Activated T-helper 1 cell treated with anti-CD3 and anti-CD28 coated beads, Interleukin-12 subunit alpha, Interleukin-12 subunit beta, Interleukin-2, Interleukin-4 antibody, amounts not matched to agents 30 ng/mL and 10 ng/mL and 1 ng/mL, durations not matched to agents 14 hours and 24 hours and 36 hours (primary cell): Measurements from ENCODE around the gene CEP97. TPM values are rescaled to one million over a fixed set of nuclear protein-coding genes. Genes with fewer than 3 reads are reported as not detected.
"Not testable (repeated sequence)": the region's sequence is repeated elsewhere in the genome, so short reads cannot be mapped to it uniquely, and the experiment has no call there.

Experiments used
- DNase-seq: peaks from one replicate; pipeline ENCODE4 v3.0.0; 2021; ENCODE audit warnings: low spot score
- H3K27ac Mint-ChIP-seq: one replicate; pipeline ENCODE4 v1.8.0; 2021; ENCODE audit warnings: mild to moderate bottlenecking, mixed read lengths
- H3K27me3 Mint-ChIP-seq: one replicate; pipeline ENCODE4 v1.8.0; 2022; ENCODE audit warnings: mild to moderate bottlenecking, moderate library complexity, mixed read lengths; ENCODE audit not compliant: insufficient read depth
- H3K36me3 Mint-ChIP-seq: one replicate; pipeline ENCODE4 v1.8.0; 2021; ENCODE audit warnings: low read depth, mixed read lengths
- H3K4me1 Mint-ChIP-seq: one replicate; pipeline ENCODE4 v1.8.0; 2021; ENCODE audit warnings: low read depth, mixed read lengths
- H3K4me3 Mint-ChIP-seq: one replicate; pipeline ENCODE4 v1.8.0; 2021; ENCODE audit warnings: mild to moderate bottlenecking, moderate library complexity, mixed read lengths
- H3K9me3 Mint-ChIP-seq: one replicate; pipeline ENCODE4 v1.8.0; 2021; ENCODE audit warnings: mixed read lengths
- intact Hi-C: fragments of 100-400 bp; cut with micrococcal nuclease; formaldehyde crosslinking; loops from one replicate; pipeline ENCODE4 v1.15.1; 2024
- total RNA-seq: library from RNA; stranded (reverse); gene quantifications from 2 replicates; pipeline ENCODE4 v1.2.3, GENCODE V29; 2022

Gene CEP97
- total RNA-seq: 20.2 and 20.6 TPM in 2 replicates

DNA sequence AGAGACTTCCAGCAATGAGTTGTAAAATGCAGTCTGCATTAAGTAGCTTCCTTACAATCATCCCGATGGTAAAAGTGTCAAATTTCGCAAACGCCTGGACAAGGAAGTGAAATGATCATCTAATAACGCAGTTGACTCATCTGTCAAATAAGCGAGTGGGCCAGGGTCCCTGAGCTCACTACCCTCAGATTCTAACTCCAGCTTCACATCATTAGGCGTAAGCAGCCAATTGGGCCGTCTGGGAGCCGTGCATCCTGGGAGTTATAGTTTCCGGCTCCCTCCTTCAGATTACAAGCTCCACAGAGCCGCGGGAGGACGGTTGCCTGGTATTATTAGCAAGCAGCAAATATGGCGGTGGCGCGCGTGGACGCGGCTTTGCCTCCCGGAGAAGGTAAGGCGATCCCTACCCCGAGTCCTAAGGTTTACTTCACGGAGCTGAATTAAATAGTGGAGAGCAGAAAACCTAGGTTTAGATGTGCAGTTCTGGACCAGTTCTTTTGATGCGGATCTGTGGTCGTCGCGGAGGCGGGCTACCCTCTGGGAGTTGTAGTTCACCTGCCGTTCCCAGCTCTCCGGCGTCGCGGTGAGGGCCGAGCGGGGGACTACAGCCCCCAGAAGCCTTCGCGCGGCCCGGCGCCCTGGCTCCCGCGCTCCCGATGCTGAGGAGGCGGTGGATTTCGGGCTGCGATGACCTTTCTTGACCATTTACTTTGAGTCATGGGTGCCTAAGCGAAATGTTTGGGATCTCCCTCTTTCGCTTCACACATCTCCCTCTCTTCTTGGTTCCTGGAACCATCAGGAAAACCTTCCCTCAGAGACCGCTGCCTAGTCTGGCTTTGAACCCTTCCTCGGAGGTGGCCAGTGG, at the start of gene CEP97:
Gene CEP97 (plus strand): TSS at position 286 of the 865 bp plus-strand sequence. CDS start 63 bp downstream, at position 349.
- H3K27ac Mint-ChIP-seq: peak within 1 kb of the TSS; percentile 96
- no peaks in the 10 kb centered on the region for H3K27me3 Mint-ChIP-seq
- peaks cover 13% of the 10 kb centered on the region for H3K36me3 Mint-ChIP-seq
- peaks cover 54% of the 10 kb centered on the region for H3K4me1 Mint-ChIP-seq
- no peaks in the 10 kb centered on the region for H3K9me3 Mint-ChIP-seq
- DNase-seq: peak; percentile 85
- intact Hi-C loops: loop anchor here (1.0 to 5.0 kb wide), 8 partner anchors 38 to 1907 kb away; partner anchors contain the start of genes CMSS1, LNP1, NXPE3 and PCNP
- H3K4me3 Mint-ChIP-seq: peak within 1 kb of the TSS; percentile 94

GRCh38 chr3:101675709-101676215, 48.7 kb upstream of the CEP97 start:
- Mint-ChIP-seq H3K4me1 (peaks cover 59% of the 10 kb centered on the region), H3K27ac (peak overlapping the region; percentile 90), H3K27me3 (no peaks in the 10 kb centered on the region), H3K9me3 (no peaks in the 10 kb centered on the region), H3K36me3 (peaks cover 31% of the 10 kb centered on the region), H3K4me3 (peak overlapping the region; percentile 96)
- intact Hi-C loops: loop anchor here (1.0 to 5.0 kb wide), 11 partner anchors 31 to 1858 kb away; partner anchors contain the start of genes CMSS1, LNP1, PCNP and SENP7
- no peak for DNase-seq

- Mint-ChIP-seq H3K4me1 (peaks cover 59% of the 10 kb centered on the region), H3K27ac (peak overlapping the region; percentile 97), H3K36me3 (peaks cover 34% of the 10 kb centered on the region)
Observed at GRCh38 chr3:101676216-101676764, 48.1 kb upstream of the CEP97 start.

GRCh38 chr3:101676765-101677435, 47.5 kb upstream of the CEP97 start, which contains the start of gene ZBTB11:
Gene ZBTB11, minus strand, starts transcription at chr3:101677132. Its CDS starts 218 bp downstream, at chr3:101676914.
- Mint-ChIP-seq H3K9me3 (no peaks in the 10 kb centered on the region), H3K27me3 (no peaks in the 10 kb centered on the region), H3K27ac (peak within 1 kb of the TSS; percentile 97), H3K4me1 (peaks cover 56% of the 10 kb centered on the region), H3K4me3 (peak within 1 kb of the TSS; percentile 96), H3K36me3 (peaks cover 32% of the 10 kb centered on the region)
- intact Hi-C loops: loop anchor here (1.0 to 5.0 kb wide), 15 partner anchors 9 to 1860 kb away; partner anchors contain the start of genes CEP97, CMSS1, LNP1 and NXPE3
- DNase-seq: peak; percentile 99

More at GRCh38 chr3:101676216-101676764, 48.1 kb upstream of the CEP97 start:
- H3K27me3 Mint-ChIP-seq: no peaks in the 10 kb centered on the region
- peak; percentile 96 for DNase-seq
- intact Hi-C loops: loop anchor here (1.0 to 5.0 kb wide), 11 partner anchors 32 to 1859 kb away; partner anchors contain the start of genes CMSS1, LNP1, PCNP and SENP7
- peak overlapping the region; percentile 96 for H3K4me3 Mint-ChIP-seq
- no peaks in the 10 kb centered on the region for H3K9me3 Mint-ChIP-seq

- Mint-ChIP-seq H3K4me3 (peak overlapping the region; percentile 96), H3K27me3 (no peaks in the 10 kb centered on the region), H3K4me1 (peaks cover 51% of the 10 kb centered on the region), H3K36me3 (peaks cover 35% of the 10 kb centered on the region), H3K27ac (peak overlapping the region; percentile 97), H3K9me3 (no peaks in the 10 kb centered on the region)
- intact Hi-C loops: loop anchor here (1.0 to 5.0 kb wide), 11 partner anchors 9 to 1860 kb away; partner anchors contain the start of genes CEP97, CMSS1, LNP1 and NXPE3
- no peak for DNase-seq
Observed at GRCh38 chr3:101677436-101678286, 46.8 kb upstream of the CEP97 start.

GRCh38 chr3:101678837-101679236, 45.6 kb upstream of the CEP97 start:
- H3K4me3 Mint-ChIP-seq, DNase-seq, H3K9me3 Mint-ChIP-seq, H3K27ac Mint-ChIP-seq, H3K27me3 Mint-ChIP-seq: not testable (repeated sequence)
- peaks cover 35% of the 10 kb centered on the region for H3K36me3 Mint-ChIP-seq
- intact Hi-C loops: loop anchor here (5.0 kb wide), 4 partner anchors 258 to 1862 kb away; partner anchors contain the start of gene CMSS1
- peaks cover 41% of the 10 kb centered on the region for H3K4me1 Mint-ChIP-seq

GRCh38 chr3:101680466-101680865, 43.9 kb upstream of the CEP97 start:
- DNase-seq: no peak
- H3K4me3 Mint-ChIP-seq: peak overlapping the region; percentile 22
- peak overlapping the region; percentile 70 for H3K27ac Mint-ChIP-seq
- H3K9me3 Mint-ChIP-seq: no peaks in the 10 kb centered on the region
- H3K4me1 Mint-ChIP-seq: peaks cover 38% of the 10 kb centered on the region
- intact Hi-C loops: loop anchor here (10.0 kb wide), 1 partner anchor 1346 kb away; the partner anchor contains the start of gene NIT2
- H3K36me3 Mint-ChIP-seq: peaks cover 40% of the 10 kb centered on the region
- no peaks in the 10 kb centered on the region for H3K27me3 Mint-ChIP-seq

DNA sequence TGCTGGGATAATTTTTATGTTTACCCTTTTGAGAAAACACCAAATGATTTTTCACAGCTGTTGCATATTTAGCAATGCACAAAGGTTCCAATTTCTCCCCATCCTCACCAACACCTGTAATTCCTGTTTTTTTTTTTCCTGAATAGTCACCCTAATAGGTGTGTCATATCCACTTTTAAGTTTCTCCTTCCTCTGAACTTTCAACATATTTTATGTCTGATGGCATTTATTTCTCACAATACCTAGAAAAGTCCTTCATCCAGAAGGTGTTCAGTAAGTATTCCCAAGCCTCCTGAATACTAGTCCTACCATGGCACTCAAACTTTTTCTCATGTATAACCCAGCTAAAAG, 39.4 kb upstream of the CEP97 start:
- peaks cover 37% of the 10 kb centered on the region for H3K36me3 Mint-ChIP-seq
- H3K27me3 Mint-ChIP-seq: no peaks in the 10 kb centered on the region
- intact Hi-C loops: loop anchor here (5.0 to 10.0 kb wide), 2 partner anchors 542 to 1350 kb away; partner anchors contain the start of gene NIT2

DNA sequence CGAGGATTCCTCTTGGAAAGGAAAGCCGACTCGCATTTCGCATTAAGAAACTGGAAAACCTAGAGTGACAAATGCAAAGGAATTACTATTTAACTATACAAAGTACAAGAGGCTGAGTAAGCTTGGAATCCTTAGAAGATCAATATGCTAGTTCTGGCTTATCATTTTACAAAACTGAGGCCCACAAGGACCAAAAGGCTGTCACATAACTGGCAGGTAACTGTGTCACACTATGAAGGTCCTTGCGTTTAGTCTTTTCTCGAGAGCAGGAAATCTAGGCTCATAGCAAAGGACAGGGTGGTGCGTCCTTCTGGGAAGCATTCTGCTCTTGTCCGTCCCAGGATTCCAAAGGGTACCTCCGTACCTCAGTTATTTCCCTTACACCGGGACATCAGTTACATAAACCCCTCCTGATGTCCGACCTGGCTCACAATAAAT, 38.5 kb upstream of the CEP97 start:
- Mint-ChIP-seq H3K4me3 (peak overlapping the region; percentile 99), H3K27ac (peak overlapping the region; percentile 97), H3K9me3 (no peaks in the 10 kb centered on the region), H3K4me1 (peaks cover 30% of the 10 kb centered on the region), H3K36me3 (peaks cover 32% of the 10 kb centered on the region), H3K27me3 (no peaks in the 10 kb centered on the region)
- DNase-seq: no peak
- intact Hi-C loops: loop anchor here (1.0 to 10.0 kb wide), 8 partner anchors 9 to 1351 kb away; partner anchors contain the start of genes CEP97, NIT2, NXPE3 and PCNP

More for the DNA sequence above, 39.4 kb upstream of the CEP97 start:
- Mint-ChIP-seq H3K9me3 (no peaks in the 10 kb centered on the region), H3K4me1 (peaks cover 33% of the 10 kb centered on the region), H3K27ac (peak overlapping the region; percentile 97), H3K4me3 (peak overlapping the region; percentile 99)
- no peak for DNase-seq

- Mint-ChIP-seq H3K27me3 (no peaks in the 10 kb centered on the region), H3K4me3 (peak overlapping the region; percentile 99), H3K9me3 (no peaks in the 10 kb centered on the region), H3K4me1 (peaks cover 22% of the 10 kb centered on the region), H3K36me3 (peaks cover 23% of the 10 kb centered on the region), H3K27ac (peak overlapping the region; percentile 97)
- DNase-seq: no peak
- intact Hi-C loops: loop anchor here (2.0 to 10.0 kb wide), 5 partner anchors 113 to 1353 kb away; partner anchors contain the start of genes NIT2 and PCNP
Observed at GRCh38 chr3:101687142-101687931, 37.1 kb upstream of the CEP97 start.
